SK-N-SH treated with all-trans-retinoic acid at 6 μM for 48 hours (cell line): ENCODE data around the gene USP17L17.
"Not testable (repeated sequence)": the region's sequence is repeated elsewhere in the genome, so short reads cannot be mapped to it uniquely, and the experiment has no call there.

Experiments used
- CSDC2 ChIP-seq: fragments of 250-450 bp; sonication (Bioruptor Pico); IDR thresholded peaks from 2 replicates; pipeline ENCODE4 v1.5.0; 2020; ENCODE audit warnings: mild to moderate bottlenecking, moderate library complexity
- ISL1 ChIP-seq: fragments of 250-450 bp; sonication (Bioruptor Pico); IDR thresholded peaks from 2 replicates; pipeline ENCODE4 v2.1.2; 2022; ENCODE audit warnings: mild to moderate bottlenecking, moderate library complexity
- PATZ1 ChIP-seq: fragments of 250-450 bp; sonication (Bioruptor Pico); IDR thresholded peaks from 2 replicates; pipeline ENCODE4 v1.8.0; 2020; ENCODE audit warnings: mild to moderate bottlenecking, moderate library complexity, borderline replicate concordance
- POU6F1 ChIP-seq: fragments of 250-450 bp; sonication (Bioruptor Pico); IDR thresholded peaks from 2 replicates; pipeline ENCODE4 v1.8.0; 2021; ENCODE audit warnings: low read depth, mild to moderate bottlenecking, moderate library complexity, borderline replicate concordance
- RARB ChIP-seq: fragments of 250-450 bp; sonication (Bioruptor Pico); IDR thresholded peaks from 2 replicates; pipeline ENCODE4 v1.8.0; 2021; ENCODE audit warnings: mild to moderate bottlenecking, moderate library complexity
- ZNF565 ChIP-seq: fragments of 450-650 bp; formaldehyde crosslinking; conservative IDR thresholded peaks from 2 replicates; pipeline ENCODE4 v1.5.0; 2020; ENCODE audit warnings: low read depth, mild to moderate bottlenecking, moderate library complexity
- ZNF70 ChIP-seq: fragments of 450-650 bp; formaldehyde crosslinking; IDR thresholded peaks from 2 replicates; pipeline ENCODE4 v1.5.0; 2020; ENCODE audit warnings: mild to moderate bottlenecking, moderate library complexity

GRCh38 chr4:9219852-9220251 lies 23.8 kb upstream of the USP17L17 start, which contains the start of gene USP17L12:
- TF ChIP-seq ZNF70 (CRISPR knock-in tag); PATZ1 (CRISPR knock-in tag); ISL1; CSDC2 (CRISPR knock-in tag); ZNF565 (CRISPR knock-in tag); POU6F1 (CRISPR knock-in tag); RARB: not testable (repeated sequence)
